Smooth muscle cell of the brain vasculature (primary cell): Measurements from ENCODE around the gene TRIM69.
"Not testable (repeated sequence)": the region's sequence is repeated elsewhere in the genome, so short reads cannot be mapped to it uniquely, and the experiment has no call there.

Source experiments
- DNase-seq: peaks from one replicate; pipeline ENCODE4 v3.0.0-alpha.2; 2012; ENCODE audit warnings: low read depth, low spot score

TRIM69 gene

GRCh38 chr15:44715797-44716334 lies 20.5 kb upstream of the TRIM69 start:
- no peak for DNase-seq

GRCh38 chr15:44716983-44717602 lies 19.2 kb upstream of the TRIM69 start:
- DNase-seq, result no peak

GRCh38 chr15:44718180-44718926 lies 18.0 kb upstream of the TRIM69 start:
- DNase-seq, result no peak

GRCh38 chr15:44718927-44719292 lies 17.4 kb upstream of the TRIM69 start:
- no peak for DNase-seq

GRCh38 chr15:44719293-44719999 lies 16.9 kb upstream of the TRIM69 start:
- no peak for DNase-seq

GRCh38 chr15:44720000-44720435 lies 16.3 kb upstream of the TRIM69 start:
- not testable (repeated sequence) for DNase-seq

GRCh38 chr15:44720460-44721176 lies 15.7 kb upstream of the TRIM69 start:
- DNase-seq, result no peak

- DNase-seq, result no peak
These were observed 14.3 kb upstream of the TRIM69 start for GRCh38 chr15:44722011-44722410.

- DNase-seq, result no peak
These were observed 10.2 kb upstream of the TRIM69 start for GRCh38 chr15:44726136-44726535.

GRCh38 chr15:44726568-44727484 lies 9.5 kb upstream of the TRIM69 start:
- peak; percentile 72 for DNase-seq

- DNase-seq, result no peak
These were observed 8.7 kb upstream of the TRIM69 start for GRCh38 chr15:44727485-44728231.

GRCh38 chr15:44728232-44728575 lies 8.1 kb upstream of the TRIM69 start:
- DNase-seq, result not testable (repeated sequence)

GRCh38 chr15:44728576-44729407 lies 7.5 kb upstream of the TRIM69 start:
- peak; percentile 99 for DNase-seq

- no peak for DNase-seq
These were observed 6.8 kb upstream of the TRIM69 start for GRCh38 chr15:44729408-44730127.

GRCh38 chr15:44734839-44735481 lies 1.4 kb upstream of the TRIM69 start:
- no peak for DNase-seq

- DNase-seq, result no peak
These were observed 697 bp upstream of the TRIM69 start for GRCh38 chr15:44735482-44736180.

- DNase-seq, result peak; percentile 37
These were observed 2.1 kb downstream of the TRIM69 start for GRCh38 chr15:44738340-44738984.
